H1 (cell line): ENCODE results near the gene GRAMD2A. TPM values are rescaled to one million over a fixed set of nuclear protein-coding genes. Genes with fewer than 3 reads are reported as not detected.

Experiments
- CTCF ChIA-PET: fragments of 300-600 bp; sonication (Branson Sonifier 250); formaldehyde crosslinking; loops from one replicate; lab custom pipeline; 2021; ENCODE audit not compliant: partially characterized antibody; lab: Charles Lee
- POLR2A ChIA-PET: fragments of 300-600 bp; sonication (Branson Sonifier 250); formaldehyde crosslinking; loops from one replicate; lab custom pipeline; 2021; ENCODE audit warnings: inconsistent platforms; ENCODE audit not compliant: partially characterized antibody; lab: Charles Lee
- DNase-seq, 2 experiments: peaks; one replicate each; pipeline versions ENCODE4 v3.0.0 to v3.0.0-alpha.2; 2010 to 2022; ENCODE audit warnings: low spot score in 2 of 2, low read depth in 1 of 2, mixed read lengths in 1 of 2
- FAIRE-seq: peaks from 2 replicates; lab custom pipeline; 2011; peaks lifted over from hg19 to GRCh38; lab: Jason Lieb, UNC
- H2AFZ ChIP-seq: 2 replicates; pipeline ENCODE4 v1.8.1; 2012; ENCODE audit warnings: low read length, inconsistent platforms
- H2AK5ac ChIP-seq: 2 replicates; pipeline ENCODE4 v1.6.1; 2013; ENCODE audit warnings: low read depth, low read length
- H2BK120ac ChIP-seq: replicated peaks from 2 replicates; pipeline ENCODE3; 2013; ENCODE audit warnings: low read depth, low read length, inconsistent platforms
- H2BK12ac ChIP-seq: 2 replicates; pipeline ENCODE4 v1.6.1; 2013; ENCODE audit warnings: low read depth, low read length
- H2BK15ac ChIP-seq: 2 replicates; pipeline ENCODE4 v1.6.1; 2013; ENCODE audit warnings: low read length
- H2BK20ac ChIP-seq: 2 replicates; pipeline ENCODE4 v1.6.1; 2013; ENCODE audit warnings: low read length
- H2BK5ac ChIP-seq: 2 replicates; pipeline ENCODE4 v1.6.1; 2013; ENCODE audit warnings: low read depth, low read length
- H3K14ac ChIP-seq: 2 replicates; pipeline ENCODE4 v1.6.1; 2013; ENCODE audit warnings: inconsistent platforms; ENCODE audit not compliant: insufficient read length
- H3K18ac ChIP-seq: 2 replicates; pipeline ENCODE4 v1.6.1; 2013; ENCODE audit warnings: low read length; ENCODE audit errors: extremely low read depth
- H3K23ac ChIP-seq: 2 replicates; pipeline ENCODE4 v1.6.1; 2013; ENCODE audit warnings: inconsistent platforms; ENCODE audit not compliant: insufficient read length
- H3K23me2 ChIP-seq: 2 replicates; pipeline ENCODE4 v1.6.1; 2013; ENCODE audit warnings: low read depth, low read length
- H3K27ac ChIP-seq: 2 replicates; pipeline ENCODE4 v1.6.1; 2011; ENCODE audit warnings: low read depth, low read length, inconsistent platforms
- H3K27me3 ChIP-seq, 4 experiments: replicated peaks in 1 of 4; 1 replicate in 1 of 4; 2 replicates in 3 of 4; pipeline versions ENCODE4 v1.6.1 to v1.8.1; 2011 to 2013; ENCODE audit warnings: low read length in 3 of 4, mild to moderate bottlenecking in 3 of 4, inconsistent platforms in 2 of 4, mixed read lengths in 2 of 4, moderate library complexity in 1 of 4; ENCODE audit not compliant: control insufficient read depth in 3 of 4, insufficient read depth in 3 of 4; ENCODE audit errors: extremely low read depth in 1 of 4
- H3K36me3 ChIP-seq, 4 experiments: 2 replicates each; pipeline versions ENCODE4 v1.6.1 to v1.8.1; 2011 to 2013; ENCODE audit warnings: mild to moderate bottlenecking in 4 of 4, low read length in 3 of 4, moderate library complexity in 2 of 4, control low read depth in 1 of 4, inconsistent platforms in 1 of 4; ENCODE audit not compliant: insufficient read depth in 4 of 4, control insufficient read depth in 2 of 4
- H3K4ac ChIP-seq: replicated peaks from 2 replicates; pipeline ENCODE3; 2013; ENCODE audit warnings: low read length, low read depth, mixed read lengths, inconsistent platforms; ENCODE audit not compliant: insufficient read length
- H3K4me1 ChIP-seq, 4 experiments: replicated peaks in 1 of 4; 1 replicate in 1 of 4; 2 replicates in 3 of 4; pipeline versions ENCODE4 v1.6.1 to v1.8.1; 2011 to 2013; ENCODE audit warnings: low read length in 3 of 4, inconsistent platforms in 2 of 4, mixed read lengths in 1 of 4; ENCODE audit not compliant: insufficient read depth in 4 of 4, control insufficient read depth in 3 of 4
- H3K4me2 ChIP-seq, 2 experiments: 2 replicates each; pipeline versions ENCODE4 v1.6.1 to v1.8.1; 2011 to 2013; ENCODE audit warnings: low read depth in 2 of 2, low read length in 2 of 2, control low read depth in 1 of 2, inconsistent platforms in 1 of 2, mild to moderate bottlenecking in 1 of 2; ENCODE audit not compliant: insufficient read depth in 1 of 2
- H3K4me3 ChIP-seq, 4 experiments: fragments of 200-600, 300-600 bp in 1 of 4; sonication (generic), shearing (Covaris generic), sonication (Bioruptor Twin) in 1 of 4; 2 replicates each; pipeline versions ENCODE4 v1.5.1 to v1.8.1; 2011 to 2016; ENCODE audit warnings: low read length in 4 of 4, low read depth in 3 of 4, control low read depth in 2 of 4, inconsistent platforms in 2 of 4, mild to moderate bottlenecking in 2 of 4, mixed read lengths in 1 of 4, moderate library complexity in 1 of 4; ENCODE audit not compliant: insufficient read depth in 2 of 4; ENCODE audit errors: extremely low read depth in 1 of 4
- H3K56ac ChIP-seq: replicated peaks from 2 replicates; pipeline ENCODE3; 2013; ENCODE audit warnings: low read depth, mild to moderate bottlenecking, mixed read lengths, low read length, inconsistent platforms; ENCODE audit not compliant: insufficient read length
- H3K79me1 ChIP-seq: 2 replicates; pipeline ENCODE4 v1.6.1; 2013; ENCODE audit warnings: low read depth, low read length, control low read depth
- H3K79me2 ChIP-seq, 2 experiments: 2 replicates each; pipeline versions ENCODE4 v1.6.1 to v1.8.1; 2012 to 2013; ENCODE audit warnings: low read length in 2 of 2, mild to moderate bottlenecking in 2 of 2, inconsistent platforms in 1 of 2; ENCODE audit not compliant: insufficient read depth in 2 of 2, control insufficient read depth in 1 of 2
- H3K9ac ChIP-seq, 4 experiments: replicated peaks in 1 of 4; 1 replicate in 1 of 4; 2 replicates in 3 of 4; pipeline versions ENCODE4 v1.6.1 to v1.8.1; 2011 to 2013; ENCODE audit warnings: low read depth in 3 of 4, low read length in 3 of 4, control low read depth in 2 of 4, mild to moderate bottlenecking in 2 of 4, moderate library complexity in 2 of 4, inconsistent platforms in 1 of 4; ENCODE audit errors: extremely low read depth in 1 of 4
- H3K9me3 ChIP-seq, 2 experiments: 2 replicates each; pipeline versions ENCODE4 v1.6.1 to v1.8.1; 2012 to 2013; ENCODE audit warnings: mild to moderate bottlenecking in 2 of 2, moderate library complexity in 2 of 2, control low read depth in 1 of 2, inconsistent platforms in 1 of 2, low read depth in 1 of 2, low read length in 1 of 2, mixed read lengths in 1 of 2; ENCODE audit not compliant: insufficient read depth in 2 of 2
- H4K20me1 ChIP-seq, 2 experiments: replicated peaks in 1 of 2; 2 replicates each; pipeline versions ENCODE3 to v1.8.1; 2011 to 2013; ENCODE audit warnings: inconsistent platforms in 2 of 2, low read length in 2 of 2, mild to moderate bottlenecking in 1 of 2; ENCODE audit not compliant: insufficient read depth in 2 of 2, control insufficient read depth in 1 of 2
- H4K5ac ChIP-seq: 2 replicates; pipeline ENCODE4 v1.6.1; 2013; ENCODE audit warnings: low read length, low read depth, mixed read lengths, inconsistent platforms; ENCODE audit not compliant: insufficient read length
- H4K8ac ChIP-seq: 2 replicates; pipeline ENCODE4 v1.8.0; 2013; ENCODE audit warnings: mild to moderate bottlenecking, moderate library complexity, low read length, inconsistent platforms; ENCODE audit not compliant: insufficient read depth; ENCODE audit errors: extremely low read depth
- H4K91ac ChIP-seq: replicated peaks from 2 replicates; pipeline ENCODE3; 2013; ENCODE audit warnings: low read length, mixed read lengths, inconsistent platforms; ENCODE audit not compliant: insufficient read length
- ASH2L ChIP-seq: fragments of 200-600, 300-600 bp; sonication (generic); IDR thresholded peaks from one replicate; pipeline ENCODE4 v1.7.1; 2017; ENCODE audit warnings: low read length
- ATF2 ChIP-seq: IDR thresholded peaks from 2 replicates; pipeline ENCODE4 v1.6.1; 2012; ENCODE audit warnings: low read length, inconsistent platforms
- ATF3 ChIP-seq: IDR thresholded peaks from 2 replicates; pipeline ENCODE4 v1.6.1; 2011; ENCODE audit warnings: low read depth, mild to moderate bottlenecking, low read length; ENCODE audit not compliant: insufficient read depth
- BCL11A ChIP-seq, 2 experiments: IDR thresholded peaks; one replicate each; pipeline ENCODE4 v1.6.1; 2011; ENCODE audit warnings: low read depth in 2 of 2, low read length in 2 of 2, mild to moderate bottlenecking in 2 of 2
- EZH2 ChIP-seq: fragments of 200-600 bp; sonication (generic); IDR thresholded peaks from 2 replicates; pipeline ENCODE4 v1.7.1; 2012; ENCODE audit warnings: low read depth, mild to moderate bottlenecking, moderate library complexity, low read length, inconsistent platforms; ENCODE audit not compliant: severe bottlenecking
- KDM5A ChIP-seq: fragments of 200-600 bp; IDR thresholded peaks from 2 replicates; pipeline ENCODE4 v1.7.1; 2012; ENCODE audit warnings: mild to moderate bottlenecking, low read length, inconsistent platforms, mixed read lengths
- SUZ12 ChIP-seq: fragments of 200-600 bp; sonication (generic); IDR thresholded peaks from 2 replicates; pipeline ENCODE4 v1.6.1; 2012; ENCODE audit warnings: mild to moderate bottlenecking, inconsistent platforms, low read length, moderate library complexity, mixed read lengths
- WGBS, 2 experiments: shearing (Covaris generic) in 1 of 2; methylation state at CpG; one replicate each; pipeline versions ENCODE4 v1.1.6 to v1.1.7; 2013 to 2015; ENCODE audit warnings: low lambda C conversion rate in 2 of 2, mixed read lengths in 2 of 2, inconsistent platforms in 1 of 2, low coverage in 1 of 2, missing lambda C conversion rate in 1 of 2; ENCODE audit not compliant: insufficient replicate concordance in 2 of 2, insufficient coverage in 1 of 2, insufficient read length in 1 of 2; ENCODE audit errors: extremely low coverage in 1 of 2, missing lambda C conversion rate in 1 of 2; 5-methylcytosine and 5-hydroxymethylcytosine counted together
- polyA plus RNA-seq, 7 experiments: library from polyadenylated mRNA; depleted of rRNA in 3 of 7; stranded (reverse) in 5 of 7; unstranded in 2 of 7; fragments of >200 nt in 5 of 7; fragments of 200-250 nt in 2 of 7; gene quantifications; 1 replicate in 5 of 7; 2 replicates in 1 of 7; 4 replicates in 1 of 7; pipeline versions ENCODE4 v1.2.1 to v1.2.3, GENCODE V29; 2011 to 2013; ENCODE audit warnings: missing spikeins in 2 of 7, mixed read lengths in 2 of 7
- total RNA-seq: library from RNA; stranded (reverse); fragmentation: NEBNext Ultra II Directional; extraction: Animal tissue kit (Norgen Biotek cat#: 25700); gene quantifications from 2 replicates; pipeline ENCODE4 v1.2.1, GENCODE V29; 2021

The GRAMD2A gene
- total and polyA plus RNA-seq, 2 of the 8 experiments (the other 6 are each of a cell fraction or from before 2014, with no cell fraction given), result 0.57 to 1.5 TPM

GRCh38 chr15:72155003-72155621, 42.5 kb downstream of the GRAMD2A start:
- CTCF ChIA-PET, result interaction anchor here (0.6 to 2.5 kb wide), 10 partner anchors 9 to 479 kb away, joined by 3 to 21 read pairs (median 8); no protein-coding TSS in a partner anchor

More at GRCh38 chr15:72155003-72155621, 42.5 kb downstream of the GRAMD2A start:
- peaks cover 0 to 4% (median 0%) of the 10 kb centered on the region in 4 experiments; a peak in 2 of 7 replicates for H3K27me3 ChIP-seq
- no peak overlapping the region for H2BK5ac ChIP-seq
- no peaks in the 10 kb centered on the region; the same call in 1 of the 2 replicates for H3K23me2 ChIP-seq
- H2BK15ac ChIP-seq, result peak overlapping the region; percentile 40; the same call in 1 of the 2 replicates
- POLR2A ChIA-PET, result no interaction called here
- H2AFZ ChIP-seq, result peak overlapping the region; percentile 98
- peak overlapping the region in 1 of 2 experiments; percentile 0; a peak in 1 of 4 replicates for H3K4me2 ChIP-seq
- H3K23ac ChIP-seq, result no peak overlapping the region
- no peak overlapping the region for H3K4ac ChIP-seq
- no peaks in the 10 kb centered on the region for H3K79me1 ChIP-seq
- H3K9ac ChIP-seq, result no peak overlapping the region
- no peak overlapping the region for H2BK120ac ChIP-seq
- H2BK20ac ChIP-seq, result no peak overlapping the region
- H4K91ac ChIP-seq, result no peak overlapping the region
- WGBS, 2 experiments, result 84% methylated on average over 14 of the region's 14 CpGs; no CpG with 5 or more reads in 1 of the 2 experiments
- no peaks in the 10 kb centered on the region for H4K20me1 ChIP-seq
- H3K18ac ChIP-seq, result peak overlapping the region; percentile 24; the same call in 1 of the 2 replicates
- no peak overlapping the region for H3K14ac ChIP-seq
- DNase-seq, result peak in 1 of 2 experiments; percentile 51
- H4K8ac ChIP-seq, result no peak overlapping the region; the same call in 1 of the 2 replicates
- H4K5ac ChIP-seq, result no peak overlapping the region
- no peak overlapping the region for H2AK5ac ChIP-seq
- no peak overlapping the region for H3K56ac ChIP-seq
- H3K79me2 ChIP-seq, result no peaks in the 10 kb centered on the region
- no peak overlapping the region for H3K27ac ChIP-seq
- H3K4me3 ChIP-seq, result no peak overlapping the region
- no peak for FAIRE-seq
- H3K36me3 ChIP-seq, result no peaks in the 10 kb centered on the region
- H3K9me3 ChIP-seq, result no peaks in the 10 kb centered on the region
- H3K4me1 ChIP-seq, result no peaks in the 10 kb centered on the region
- 0 out of 2 replicates have a peak overlapping the region, but pooled peaks have one; percentile 50 for H2BK12ac ChIP-seq
- TF ChIP-seq ASH2L, result no peak
- no peak for TF ChIP-seq EZH2
- TF ChIP-seq KDM5A, result no peak
- TF ChIP-seq ATF3, result no peak
- no peak for TF ChIP-seq BCL11A (IDR thresholded peaks at IDR 0.05; ENCODE audit: low read depth in 2 of 2, low read length in 2 of 2)
- no peak for TF ChIP-seq SUZ12
- no peak for TF ChIP-seq ATF2
